ENCODE data around the gene PKN1. TPM values are rescaled to one million over a fixed set of nuclear protein-coding genes. Genes with fewer than 3 reads are reported as not detected.
"Not testable (repeated sequence)": the region's sequence is repeated elsewhere in the genome, so short reads cannot be mapped to it uniquely, and the experiment has no call there.

The PKN1 gene
- polyA plus RNA-seq, 1 donor (not counting 4 experiments of a cell fraction or from before 2014, with no cell fraction given) = 0.62 TPM

GRCh38 chr19:14402332-14403144, 30.6 kb upstream of the PKN1 start:
- no peaks in the 10 kb centered on the region for H3K79me2 ChIP-seq (ENCODE audit: control insufficient read depth, insufficient read depth, low read length)
- no peaks in the 10 kb centered on the region for H3K9me1 ChIP-seq (ENCODE audit: control insufficient read depth, extremely low read depth, insufficient read depth, low read length)
- H2AFZ ChIP-seq (ENCODE audit: control insufficient read depth, low read length) = no peak overlapping the region
- no peaks in the 10 kb centered on the region for H3K27me3 ChIP-seq (ENCODE audit: control insufficient read depth, extremely low read depth, insufficient read depth, low read length)
- H3K9ac ChIP-seq (ENCODE audit: control insufficient read depth, extremely low read depth, insufficient read depth, low read length) = no peak overlapping the region
- no peak overlapping the region for H3K4me2 ChIP-seq (ENCODE audit: control insufficient read depth, extremely low read depth, insufficient read depth, low read depth, low read length)
- H3K4me3 ChIP-seq (ENCODE audit: control insufficient read depth in 2 of 3, extremely low read depth in 1 of 3, insufficient read depth in 2 of 3, low read depth in 1 of 3, low read length in 3 of 3) = no peak overlapping the region
- peaks cover 3% of the 10 kb centered on the region for H3K4me1 ChIP-seq (ENCODE audit: control insufficient read depth, extremely low read depth, insufficient read depth, low read length)
- TF ChIP-seq EZH2 (IDR thresholded peaks at IDR 0.05; ENCODE audit: low read length) = no peak
- TF ChIP-seq CTCF (optimal IDR thresholded peaks at IDR 0.05 in 1 of 3, IDR thresholded peaks at IDR 0.05 in 1 of 3, conservative IDR thresholded peaks at IDR 0.05 in 1 of 3; ENCODE audit: extremely low read depth in 1 of 3, insufficient read depth in 2 of 3, low read length in 3 of 3) = no peak
- dilution Hi-C loops (cut with MboI; ENCODE audit: extremely low pct_ligation_motif_present, low sequenced_read_pairs) = no loop called here
- peaks cover 8% of the 10 kb centered on the region for H4K20me1 ChIP-seq (ENCODE audit: control insufficient read depth, extremely low read depth, insufficient read depth, low read length)
- FAIRE-seq (no peak), DNase-seq (ENCODE audit: low read depth, low spot score) (no peak)
- peak overlapping the region; percentile 7 for H3K27ac ChIP-seq (ENCODE audit: control insufficient read depth, insufficient read depth, low read length)
- H3K36me3 ChIP-seq (ENCODE audit: control insufficient read depth in 2 of 2, extremely low read depth in 1 of 2, insufficient read depth in 2 of 2, low read length in 2 of 2) = peaks cover 4 to 15% of the 10 kb centered on the region in 2 experiments
- H3K9me3 ChIP-seq (ENCODE audit: control insufficient read depth, low read depth, low read length) = no peaks in the 10 kb centered on the region

- H4K20me1 ChIP-seq (ENCODE audit: control insufficient read depth, extremely low read depth, insufficient read depth, low read length); H3K4me1 ChIP-seq (ENCODE audit: control insufficient read depth, extremely low read depth, insufficient read depth, low read length); H3K79me2 ChIP-seq (ENCODE audit: control insufficient read depth, insufficient read depth, low read length); H3K27me3 ChIP-seq (ENCODE audit: control insufficient read depth, extremely low read depth, insufficient read depth, low read length); H3K9me3 ChIP-seq (ENCODE audit: control insufficient read depth, low read depth, low read length); H3K4me2 ChIP-seq (ENCODE audit: control insufficient read depth, extremely low read depth, insufficient read depth, low read depth, low read length); FAIRE-seq; dilution Hi-C loops (cut with MboI; ENCODE audit: extremely low pct_ligation_motif_present, low sequenced_read_pairs); H3K9ac ChIP-seq (ENCODE audit: control insufficient read depth, extremely low read depth, insufficient read depth, low read length); H2AFZ ChIP-seq (ENCODE audit: control insufficient read depth, low read length); H3K9me1 ChIP-seq (ENCODE audit: control insufficient read depth, extremely low read depth, insufficient read depth, low read length); H3K27ac ChIP-seq (ENCODE audit: control insufficient read depth, insufficient read depth, low read length); H3K4me3 ChIP-seq (ENCODE audit: control insufficient read depth in 2 of 3, extremely low read depth in 1 of 3, insufficient read depth in 2 of 3, low read depth in 1 of 3, low read length in 3 of 3); DNase-seq (ENCODE audit: low read depth, low spot score): not testable (repeated sequence)
- peaks cover 7 to 23% of the 10 kb centered on the region in 2 experiments for H3K36me3 ChIP-seq (ENCODE audit: control insufficient read depth in 2 of 2, extremely low read depth in 1 of 2, insufficient read depth in 2 of 2, low read length in 2 of 2)
Measured at GRCh38 chr19:14403145-14403930, 29.8 kb upstream of the PKN1 start.
